Suprapubic skin (tissue), 4 donors: Measurements from ENCODE around the gene RCBTB2.

ENCODE experiments used
- CTCF ChIP-seq, 2 donors: fragments of 200-600 bp in 1 of 2; fragments of 450-650 bp in 1 of 2; sonication (generic) in 1 of 2; IDR thresholded peaks; one replicate each; pipeline ENCODE4 v1.5.1; 2016 to 2019; ENCODE audit warnings: antibody characterized with exemption in 2 of 2, mild to moderate bottlenecking in 1 of 2, moderate library complexity in 1 of 2
- EP300 ChIP-seq: sonication (generic); formaldehyde crosslinking; IDR thresholded peaks from one replicate; pipeline ENCODE4 v1.6.1; 2017; ENCODE audit warnings: antibody characterized with exemption
- POLR2A ChIP-seq, 2 donors: fragments of 450-650 bp; IDR thresholded peaks; one replicate each; pipeline ENCODE4 v1.6.1; 2017; ENCODE audit warnings: antibody characterized with exemption in 2 of 2, mild to moderate bottlenecking in 2 of 2, moderate library complexity in 2 of 2
- POLR2AphosphoS5 ChIP-seq, 3 donors: sonication (generic); formaldehyde crosslinking; IDR thresholded peaks; one replicate each; pipeline ENCODE4 v1.6.1; 2017; ENCODE audit warnings: antibody characterized with exemption in 3 of 3

GRCh38 chr13:48562296-48563066, 29.6 kb upstream of the RCBTB2 start:
- TF ChIP-seq CTCF (IDR thresholded peaks at IDR 0.05) (no peak), POLR2AphosphoS5 (IDR thresholded peaks at IDR 0.05) (no peak), POLR2A (IDR thresholded peaks at IDR 0.05) (no peak), EP300 (no peak)
